ENCODE results near the gene ARID3A.
A peak's percentile ranks its signal among the peaks of the same experiment; 100 is the strongest.

Gene ARID3A

DNA sequence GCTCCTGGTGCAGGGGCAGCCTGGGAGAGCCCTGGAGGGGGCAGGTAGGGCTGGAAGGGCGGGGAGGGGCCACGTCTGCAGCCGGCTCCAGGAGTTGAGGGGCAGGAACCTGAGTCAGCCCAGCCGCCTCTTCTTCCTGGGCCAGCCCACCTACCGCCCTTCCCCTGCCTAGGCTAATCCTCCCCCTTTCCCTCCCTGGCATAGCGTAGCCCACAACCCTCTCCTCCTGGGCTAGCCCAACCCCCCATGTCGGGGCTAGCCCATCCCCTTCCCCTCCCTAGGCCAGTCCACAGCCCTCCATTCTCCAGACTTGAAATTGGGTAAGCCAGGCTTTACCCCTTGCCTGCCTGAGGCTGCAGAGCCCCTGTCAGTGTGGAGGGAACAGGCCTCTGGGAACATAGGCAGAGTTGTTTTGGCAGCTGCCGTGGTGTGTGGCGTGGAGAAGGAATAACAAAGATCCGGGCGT lies 37.7 kb downstream of the ARID3A start:
- no peak for DNase-seq (ENCODE audit: low read depth in 2 of 2)

DNA sequence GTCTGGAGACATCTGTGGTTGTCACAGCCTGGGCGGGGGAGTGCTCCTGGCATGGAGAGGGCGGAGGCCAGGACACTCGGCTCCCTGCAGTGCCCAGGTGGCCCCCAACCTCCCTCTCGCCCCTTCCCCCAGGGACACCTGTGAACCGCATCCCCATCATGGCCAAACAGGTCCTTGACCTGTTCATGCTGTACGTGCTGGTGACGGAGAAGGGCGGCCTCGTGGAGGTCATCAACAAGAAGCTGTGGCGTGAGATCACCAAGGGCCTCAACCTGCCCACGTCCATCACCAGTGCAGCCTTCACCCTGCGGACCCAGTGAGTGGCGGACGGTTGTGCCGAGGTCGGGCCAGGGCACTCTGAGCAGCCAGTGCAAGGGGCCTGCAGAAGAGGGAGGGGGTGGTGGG lies 38.3 kb downstream of the ARID3A start:
- no peak for DNase-seq (ENCODE audit: low read depth in 2 of 2)

DNA sequence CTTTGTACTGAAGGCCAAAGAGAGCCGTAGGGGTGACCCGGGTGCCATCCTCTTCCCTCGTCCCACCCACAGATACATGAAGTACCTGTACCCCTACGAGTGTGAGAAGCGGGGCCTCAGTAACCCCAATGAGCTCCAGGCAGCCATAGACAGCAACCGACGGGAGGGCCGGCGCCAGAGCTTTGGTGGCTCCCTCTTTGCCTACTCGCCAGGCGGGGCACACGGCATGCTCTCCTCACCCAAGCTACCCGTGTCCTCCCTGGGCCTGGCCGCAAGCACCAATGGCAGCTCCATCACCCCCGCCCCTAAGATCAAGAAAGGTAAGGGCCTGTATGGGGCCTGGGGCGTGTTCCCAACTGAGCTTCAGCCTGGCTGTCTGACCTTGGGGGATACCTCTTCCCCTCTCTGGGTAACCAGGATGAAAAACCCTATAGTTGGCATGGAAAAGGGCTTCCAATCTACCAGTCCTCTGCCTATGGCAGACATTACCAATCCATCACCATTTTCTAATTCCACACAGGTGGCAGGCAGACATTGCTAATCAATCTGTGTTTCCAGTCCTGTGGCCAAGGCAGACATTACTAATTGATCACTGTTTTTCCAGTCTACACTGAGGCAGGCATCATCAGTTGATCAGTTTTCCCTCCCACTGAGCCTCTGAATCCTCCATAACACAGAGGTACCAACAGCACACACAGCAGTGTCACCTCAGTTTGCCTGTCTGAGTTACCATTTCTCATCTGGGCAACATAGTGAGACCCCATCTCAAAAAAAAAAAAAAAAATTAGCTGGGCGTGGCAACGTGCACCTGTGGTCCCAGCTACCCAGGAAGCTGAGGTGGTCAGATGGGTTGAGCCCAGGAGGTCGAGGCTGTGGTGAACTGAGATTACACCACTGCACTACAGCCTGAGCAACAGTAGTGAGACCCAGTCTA lies 39.2 kb downstream of the ARID3A start:
- DNase-seq (ENCODE audit: low read depth in 2 of 2): no peak

DNA sequence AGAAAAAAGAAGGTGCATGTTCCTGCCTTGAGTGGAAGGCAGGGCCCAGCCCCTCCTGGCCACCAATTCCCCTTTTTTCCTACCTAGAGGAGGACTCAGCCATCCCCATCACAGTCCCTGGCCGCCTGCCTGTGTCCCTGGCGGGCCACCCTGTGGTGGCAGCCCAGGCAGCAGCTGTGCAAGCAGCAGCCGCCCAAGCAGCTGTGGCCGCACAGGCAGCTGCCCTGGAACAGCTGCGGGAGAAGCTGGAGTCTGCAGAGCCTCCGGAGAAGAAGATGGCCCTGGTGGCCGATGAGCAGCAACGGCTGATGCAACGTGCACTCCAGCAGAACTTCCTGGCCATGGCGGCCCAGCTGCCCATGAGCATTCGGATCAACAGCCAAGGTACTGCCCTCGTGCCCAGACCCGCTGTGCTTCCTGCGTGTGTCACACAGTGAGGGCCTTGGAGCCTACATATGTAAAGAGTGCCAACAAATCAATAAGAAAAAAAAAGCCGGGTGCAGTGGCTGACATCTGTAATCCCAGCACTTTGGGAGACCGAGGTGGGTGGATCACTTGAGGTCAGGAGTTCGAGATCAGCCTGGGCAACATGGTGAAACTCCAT lies 40.8 kb downstream of the ARID3A start:
- DNase-seq (ENCODE audit: low read depth in 2 of 2): no peak

DNA sequence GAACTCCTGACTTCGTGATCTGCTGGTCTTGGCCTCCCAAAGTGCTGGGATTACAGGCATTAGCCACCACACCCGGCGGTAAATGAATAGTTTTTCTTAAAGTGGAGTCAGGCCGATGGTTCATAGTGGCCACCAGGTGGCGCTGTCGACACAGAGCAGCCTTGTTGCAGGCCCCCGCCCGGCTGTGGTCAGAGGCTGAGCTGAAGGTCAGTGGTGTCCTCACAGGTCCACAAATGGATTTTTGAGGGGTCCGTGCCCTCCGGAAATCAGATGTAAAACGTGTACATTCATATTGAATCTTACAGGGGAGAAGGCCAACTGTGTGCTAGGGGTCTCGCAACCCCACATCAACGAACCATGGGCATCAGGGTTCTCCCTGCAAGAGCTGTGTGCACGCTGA lies 44.9 kb downstream of the ARID3A start:
- DNase-seq (ENCODE audit: low read depth in 2 of 2): no peak

DNA sequence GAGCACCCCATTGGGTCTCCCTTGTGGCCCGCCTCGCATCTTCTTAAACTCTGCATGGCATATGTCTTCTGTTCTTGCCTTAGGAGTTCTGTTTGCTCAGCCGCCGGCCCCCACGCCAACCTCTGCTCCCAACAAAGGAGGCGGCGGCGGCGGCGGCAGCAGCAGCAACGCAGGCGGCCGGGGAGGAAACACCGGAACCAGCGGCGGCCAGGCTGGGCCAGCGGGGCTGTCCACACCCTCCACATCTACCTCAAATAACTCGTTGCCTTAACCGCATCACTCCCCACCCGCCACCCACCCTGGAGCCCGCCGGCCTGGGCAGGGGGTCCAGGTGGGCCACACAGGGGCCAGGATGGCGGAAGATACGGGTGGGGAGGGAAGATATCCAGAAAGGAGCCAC lies 46.0 kb downstream of the ARID3A start:
- no peak for DNase-seq (ENCODE audit: low read depth in 2 of 2)

DNA sequence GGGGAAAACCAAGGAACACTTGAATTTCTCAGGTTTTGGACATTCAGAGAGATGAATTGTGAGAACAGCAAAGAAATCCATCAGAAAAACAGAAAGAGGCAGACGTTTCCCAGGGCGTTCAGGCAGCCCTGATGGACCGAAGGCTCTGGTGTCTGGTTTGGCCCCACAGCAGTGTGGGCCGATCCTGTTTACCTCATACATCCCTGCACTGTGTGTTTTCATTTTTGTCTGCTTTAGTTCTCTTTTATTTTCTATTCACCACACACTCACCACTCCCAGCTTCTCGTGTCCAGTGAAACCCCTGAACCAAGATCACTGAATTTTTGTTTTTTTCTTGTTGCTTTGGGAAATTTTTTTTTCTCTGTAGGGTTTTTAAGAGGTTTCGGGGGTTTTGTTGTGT lies 46.4 kb downstream of the ARID3A start:
- no peak for DNase-seq (ENCODE audit: low read depth in 2 of 2)

DNA sequence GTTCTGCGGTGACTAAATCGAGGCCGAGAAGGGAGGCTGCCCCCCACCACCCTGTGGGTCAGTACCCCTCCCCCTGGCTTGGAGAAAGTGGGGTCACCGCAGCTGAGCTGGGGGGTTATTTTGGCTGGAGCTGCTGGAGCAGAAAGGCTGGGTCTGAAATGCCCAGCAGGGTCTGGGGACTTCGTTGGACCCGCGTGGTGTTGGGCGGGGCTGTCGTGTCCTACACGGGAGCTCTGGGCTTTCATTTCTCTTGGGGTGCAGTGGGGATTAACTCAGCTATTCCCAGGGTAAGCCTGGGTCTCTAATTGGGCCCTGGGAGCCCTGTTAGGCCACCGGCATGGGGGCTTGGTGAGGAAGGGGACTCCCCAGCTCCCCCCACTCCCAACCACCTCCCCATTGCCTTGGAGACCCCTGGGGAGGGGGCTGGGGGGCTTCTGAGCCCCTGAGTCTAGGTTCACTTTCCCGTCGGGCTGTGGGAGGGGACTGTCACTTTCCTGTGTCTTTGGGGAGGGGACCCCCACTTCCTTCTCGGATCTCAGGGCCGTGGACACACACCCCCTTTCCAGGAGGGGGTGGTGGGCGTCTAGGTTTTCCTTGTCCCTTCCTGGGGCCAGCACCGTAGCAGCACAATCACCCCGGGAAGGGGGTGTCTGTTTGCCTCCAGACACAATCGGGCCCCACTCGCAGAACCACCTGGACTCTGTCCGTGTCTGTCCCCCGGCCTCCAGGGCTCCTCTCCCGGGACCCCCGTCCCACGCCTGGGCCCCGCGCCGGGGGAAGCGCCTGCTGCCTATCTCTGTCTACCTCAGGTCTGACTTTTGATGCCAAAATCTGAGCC lies 48.1 kb downstream of the ARID3A start:
- no peak for DNase-seq (ENCODE audit: low read depth in 2 of 2)

DNA sequence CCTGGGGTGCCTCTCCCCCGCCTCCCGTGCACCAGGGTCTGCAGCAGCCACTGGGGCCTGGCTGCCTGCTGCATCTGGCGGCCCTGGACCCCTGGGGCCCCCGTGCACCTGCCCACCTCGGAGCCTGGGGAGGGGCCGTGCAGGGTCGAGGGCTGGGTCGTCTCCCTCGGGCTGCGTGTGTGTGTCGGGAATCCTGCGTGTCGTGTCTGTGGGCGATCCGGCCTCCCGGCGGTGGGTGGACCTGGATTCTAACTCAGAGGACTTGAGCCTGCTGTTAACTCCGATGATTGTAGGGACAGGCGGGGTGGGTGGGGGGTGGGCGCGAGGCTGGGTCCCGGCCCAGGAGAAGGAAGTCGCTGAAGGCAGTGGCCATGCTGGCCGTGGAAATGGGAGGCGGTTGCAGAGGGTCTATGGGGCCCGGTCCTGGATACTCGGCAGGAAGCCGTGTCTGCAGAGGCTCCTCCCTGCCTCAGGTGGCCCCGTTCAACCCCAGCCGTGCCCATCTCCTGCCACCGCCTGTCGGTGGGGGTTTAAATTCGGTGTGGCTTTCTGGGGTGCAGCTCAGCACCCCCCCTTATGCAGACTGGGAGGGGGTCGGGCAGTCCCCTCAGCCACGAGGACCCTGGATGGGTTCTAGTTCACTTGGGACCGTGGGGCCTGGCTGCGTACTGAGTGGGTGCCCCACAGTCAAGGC lies 48.9 kb downstream of the ARID3A start:
- no peak for DNase-seq (ENCODE audit: low read depth in 2 of 2)

DNA sequence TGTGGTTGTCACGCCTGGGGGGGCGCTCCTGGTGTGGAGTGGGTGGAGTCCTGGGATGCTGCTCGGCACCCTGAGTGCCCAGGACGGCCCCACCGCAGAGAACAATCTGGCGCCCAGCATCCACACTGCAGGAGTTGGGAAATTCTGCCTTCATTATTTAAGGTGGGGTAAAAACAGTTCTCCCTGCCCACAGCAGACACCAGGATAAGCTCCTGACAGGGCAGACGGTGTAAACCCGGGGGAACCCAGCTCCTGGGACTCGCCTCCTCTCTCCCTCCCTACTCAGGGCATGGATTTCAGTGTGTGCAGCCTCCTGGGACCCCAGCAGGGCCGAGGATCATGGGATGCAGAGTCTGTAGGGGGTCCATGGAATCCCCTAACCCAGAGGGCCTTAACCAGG lies 50.6 kb downstream of the ARID3A start:
- no peak for DNase-seq (ENCODE audit: low read depth in 2 of 2)

DNA sequence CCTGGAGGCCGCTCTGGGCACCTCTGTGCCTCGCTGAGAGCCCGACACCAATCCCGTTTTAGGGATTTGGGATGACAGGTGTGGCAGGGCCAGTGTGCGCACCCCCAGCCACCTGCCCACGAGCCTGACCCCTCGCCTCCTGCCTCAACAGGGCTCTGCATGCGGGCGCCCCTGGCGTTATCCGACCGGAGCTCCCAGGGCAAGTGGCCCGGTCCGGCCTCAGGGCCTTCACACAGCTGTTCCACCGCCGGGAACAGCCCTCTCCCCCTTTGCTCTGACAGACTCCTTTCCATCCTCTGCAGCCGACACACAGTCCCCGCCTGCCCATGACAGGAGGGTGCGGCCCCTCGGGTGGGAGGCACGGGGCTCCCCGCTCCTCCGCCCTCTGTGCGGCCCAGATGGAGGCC lies 51.2 kb downstream of the ARID3A start:
- DNase-seq (ENCODE audit: low read depth in 2 of 2): no peak

DNA sequence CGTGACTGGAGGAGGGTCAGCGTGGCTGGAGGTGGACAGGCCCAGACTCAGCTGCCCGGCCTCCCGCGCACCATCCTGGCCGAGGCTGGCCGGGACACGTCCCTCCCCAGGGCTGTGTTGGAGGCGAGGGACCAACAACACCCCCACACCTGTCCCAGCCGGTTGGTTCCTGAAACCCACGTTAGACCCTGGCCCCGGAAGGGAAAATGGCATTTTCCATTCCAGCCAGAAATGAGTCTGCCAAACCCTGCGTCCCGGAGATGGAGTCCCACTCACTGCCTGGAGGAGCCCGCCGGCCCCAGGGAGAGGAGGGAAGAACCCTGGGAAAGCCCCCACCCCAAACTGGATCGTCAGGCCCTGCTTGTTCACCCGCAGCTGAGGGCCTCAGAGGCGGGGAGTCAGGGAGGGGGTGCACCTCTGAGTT lies 53.5 kb downstream of the ARID3A start:
- DNase-seq (ENCODE audit: low read depth in 2 of 2): no peak

DNA sequence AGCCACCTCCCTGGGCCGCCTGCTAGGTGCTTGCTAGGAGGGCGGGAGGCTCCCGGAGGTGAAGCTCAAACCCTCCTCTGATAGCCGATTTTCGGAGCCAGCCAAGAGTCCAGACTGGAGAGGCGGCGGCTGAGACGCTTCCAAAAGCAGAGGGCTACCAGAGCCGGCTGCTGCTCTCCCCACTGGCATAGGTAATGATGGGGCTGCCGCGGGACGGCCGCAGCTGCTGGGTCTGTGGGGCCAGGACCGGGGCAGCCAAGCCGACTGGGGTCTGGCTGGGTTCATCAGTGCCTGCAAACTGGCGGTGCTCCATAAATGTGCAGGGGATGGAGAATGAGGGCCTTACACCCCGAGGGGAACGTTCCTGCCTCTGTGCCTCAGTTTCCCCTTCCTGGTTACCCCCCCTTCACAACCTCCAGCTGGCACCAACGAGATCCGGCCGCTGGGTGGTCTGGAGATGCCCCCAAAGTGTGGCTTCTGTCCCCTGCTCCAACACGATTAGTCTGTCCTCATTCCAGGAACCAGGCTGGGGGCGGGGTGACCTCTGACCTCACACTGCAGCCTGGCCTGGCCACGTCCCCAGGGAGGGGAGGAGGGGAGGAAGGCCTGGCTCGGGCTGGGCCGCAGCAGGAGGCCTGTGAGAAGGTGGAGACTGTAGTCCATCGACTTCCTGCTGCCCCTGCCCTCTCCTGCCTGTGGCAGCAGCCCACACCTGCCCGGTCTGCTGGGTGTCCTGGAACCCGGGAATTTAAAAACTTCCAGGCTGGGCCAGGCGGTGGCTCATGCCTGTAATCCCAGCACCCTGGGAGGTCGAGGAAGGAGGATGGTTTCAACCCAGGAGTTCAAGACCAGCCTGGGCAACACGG lies 54.5 kb downstream of the ARID3A start:
- DNase-seq (ENCODE audit: low read depth in 2 of 2): no peak

DNA sequence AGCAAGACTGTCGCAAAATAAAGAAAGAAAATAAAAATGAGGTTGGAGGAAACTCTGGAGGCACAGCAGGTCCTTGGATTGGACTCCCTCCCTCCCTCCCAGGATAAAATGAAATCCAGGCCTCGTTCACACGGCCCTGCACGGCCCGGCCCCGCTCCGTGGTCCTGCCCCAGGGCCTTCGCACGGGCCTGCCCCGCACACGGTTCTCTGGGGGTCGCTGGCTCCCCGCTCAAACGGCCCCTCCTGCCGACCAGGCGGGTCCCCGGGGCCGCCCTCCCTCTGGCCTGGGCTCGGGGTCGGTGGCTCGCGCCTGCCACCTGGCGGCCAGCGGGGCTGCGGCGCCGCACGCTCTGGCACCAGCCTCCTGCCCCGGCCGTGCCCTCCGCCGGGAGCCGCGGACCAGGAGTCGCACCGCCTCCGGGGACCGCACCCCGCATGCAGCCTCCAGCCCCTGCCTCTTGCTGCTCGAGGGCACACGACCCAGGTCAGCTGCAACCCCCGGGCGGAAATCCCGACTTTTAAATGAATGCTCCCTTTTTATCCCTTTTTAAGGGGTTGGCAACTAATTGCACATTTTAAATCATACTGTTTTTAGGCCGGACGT lies 56.8 kb downstream of the ARID3A start:
- no peak for DNase-seq (ENCODE audit: low read depth in 2 of 2)

DNA sequence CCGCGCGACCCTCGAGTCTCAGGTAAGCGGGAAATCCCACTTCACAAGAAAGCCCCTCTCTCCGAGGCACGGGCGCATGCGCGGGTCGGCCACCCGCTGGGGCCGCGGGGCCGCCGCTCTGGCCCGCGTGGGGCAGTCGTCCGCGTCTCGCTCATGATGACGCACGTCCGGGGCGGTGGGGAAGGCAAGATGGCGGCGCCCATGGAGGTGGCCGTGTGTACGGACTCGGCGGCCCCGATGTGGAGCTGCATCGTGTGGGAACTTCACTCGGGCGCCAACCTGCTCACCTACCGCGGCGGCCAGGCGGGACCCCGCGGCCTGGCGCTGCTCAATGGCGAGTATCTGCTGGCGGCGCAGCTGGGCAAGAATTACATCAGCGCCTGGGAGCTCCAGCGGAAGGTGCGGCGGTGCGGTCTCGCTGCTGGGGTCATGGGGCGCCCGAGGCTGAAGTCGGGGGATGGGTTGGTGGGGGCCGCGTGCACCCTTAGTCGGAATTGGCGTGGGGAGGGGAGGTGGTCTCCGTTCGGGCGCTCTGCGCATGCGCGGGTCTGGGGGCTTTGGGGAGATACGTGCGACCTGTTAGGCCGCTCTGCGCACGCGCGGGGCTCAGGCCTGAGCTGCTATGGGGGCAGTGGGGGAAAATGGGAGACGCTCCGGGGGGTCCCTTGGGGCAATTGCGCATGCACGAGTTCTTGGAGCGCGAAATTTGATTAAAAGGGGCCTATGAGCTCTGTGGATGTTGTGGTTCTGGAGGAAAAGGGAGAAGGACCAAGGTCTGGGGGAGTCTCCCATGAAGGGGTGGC lies 58.5 kb downstream of the ARID3A start, which contains the start of gene WDR18:
TSS of gene WDR18 (plus strand) at position 181 of the 803 bp plus-strand sequence. CDS start at position 190, 9 bp downstream.
- peak; percentile 59 to 68 for DNase-seq (ENCODE audit: low read depth in 2 of 2)

DNA sequence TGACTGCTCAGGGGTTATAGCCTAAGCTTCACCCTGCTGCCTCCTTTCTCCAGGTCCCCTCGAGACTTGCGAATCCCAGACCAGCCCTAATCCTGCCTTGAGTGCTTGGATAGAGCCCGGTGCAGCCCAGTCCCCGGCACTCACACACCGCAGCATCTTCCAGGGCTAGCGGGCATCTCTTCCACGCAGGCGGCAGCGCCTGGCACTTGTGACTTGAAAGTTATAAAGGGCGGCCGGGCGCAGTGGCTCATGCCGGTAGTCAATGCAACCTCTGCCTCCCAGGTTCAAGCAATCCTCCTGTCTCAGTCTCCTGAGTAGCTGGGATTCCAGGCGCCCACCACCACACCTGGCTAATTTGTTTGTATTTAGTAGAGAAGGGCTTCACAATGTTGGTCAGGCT lies 60.2 kb downstream of the ARID3A start:
- DNase-seq (ENCODE audit: low read depth in 2 of 2): no peak

DNA sequence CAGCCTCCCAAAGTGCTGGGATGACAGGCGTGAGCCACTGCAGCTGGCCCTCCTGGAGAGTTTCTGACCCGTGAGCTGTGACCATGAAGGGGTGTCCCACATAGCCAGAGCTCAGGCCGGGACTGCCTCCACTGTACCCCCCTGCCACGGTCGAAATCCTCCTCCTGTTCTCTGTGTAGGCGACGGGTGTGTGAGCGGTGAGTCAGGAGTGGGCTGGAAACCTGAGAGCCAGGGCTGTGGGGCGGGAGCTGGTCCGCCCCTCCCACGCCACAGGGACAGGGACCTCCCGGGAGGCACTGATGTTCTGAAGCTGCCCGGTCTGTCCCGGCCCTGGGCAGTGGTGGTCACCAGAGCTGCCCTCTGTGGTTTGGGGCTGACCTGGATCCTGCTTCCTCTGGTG lies 62.2 kb downstream of the ARID3A start:
- no peak for DNase-seq (ENCODE audit: low read depth in 2 of 2)

DNA sequence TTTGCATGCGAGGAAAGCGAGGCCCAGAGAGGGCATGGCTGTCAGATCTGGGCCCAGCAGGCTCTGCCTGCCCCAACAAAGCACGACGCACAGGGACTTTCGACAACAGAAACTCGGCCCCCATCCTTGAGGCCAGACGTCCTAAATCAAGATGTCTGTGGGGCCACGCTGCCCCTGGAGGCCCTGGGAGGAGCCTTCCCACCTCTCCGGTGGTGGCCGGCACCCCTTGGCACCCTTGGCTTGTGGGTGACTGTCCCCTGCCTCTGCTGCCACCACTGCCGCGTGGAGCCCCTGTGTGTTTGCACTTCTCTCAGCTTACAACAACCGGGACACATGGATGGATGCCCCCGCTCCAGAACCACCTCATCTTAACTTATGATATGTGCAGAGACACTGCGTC lies 62.7 kb downstream of the ARID3A start:
- DNase-seq (ENCODE audit: low read depth in 2 of 2): no peak

DNA sequence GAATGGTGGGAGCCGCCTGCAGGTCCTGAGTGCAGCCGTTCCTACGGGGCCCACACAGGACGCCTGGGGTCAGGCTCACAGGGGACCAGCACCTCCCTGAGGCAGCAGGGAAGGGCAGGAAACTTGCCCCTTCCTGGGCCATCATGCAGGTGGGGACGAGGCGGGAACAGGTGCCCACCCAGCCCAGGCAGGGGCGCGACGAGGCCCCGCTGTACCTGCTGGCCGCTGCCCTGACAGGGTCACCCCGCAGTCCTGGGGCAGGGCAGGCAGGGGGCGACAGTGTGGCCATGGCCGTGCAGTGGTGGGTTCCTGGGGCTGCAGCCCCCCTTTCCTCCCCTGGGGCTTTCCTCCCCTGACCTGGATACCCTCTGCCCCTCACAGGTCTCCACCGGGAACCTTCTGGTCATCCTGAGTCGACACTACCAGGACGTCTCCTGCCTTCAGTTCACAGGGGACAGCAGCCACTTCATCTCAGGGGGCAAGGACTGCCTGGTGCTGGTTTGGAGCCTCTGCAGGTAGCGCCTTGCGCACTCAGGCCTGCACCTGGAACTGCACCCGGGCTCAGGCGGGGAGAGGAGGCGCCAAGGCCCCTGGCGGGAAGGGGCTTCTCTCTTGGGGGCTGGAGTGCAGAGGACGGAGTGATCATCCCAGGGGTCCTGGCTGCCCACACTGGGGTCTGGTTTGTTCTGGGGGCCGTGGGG lies 63.7 kb downstream of the ARID3A start:
- DNase-seq (ENCODE audit: low read depth in 2 of 2): no peak
